ENCODE measurements around the gene PDE4A. TPM values are rescaled to one million over a fixed set of nuclear protein-coding genes. Genes with fewer than 3 reads are reported as not detected.

PDE4A gene
- total and polyA plus RNA-seq, 8 donors = 2.3 to 30.7 (median 10.0) TPM

- intact Hi-C loops (cut with DNase I; ENCODE audit: low total_unique reads) = no loop called here
- Histone ChIP-seq H3K36me3 (no peaks in the 10 kb centered on the region), H3K4me1 (peaks cover 37 to 66% (median 51%) of the 10 kb centered on the region in 4 donors), H3K9me3 (peaks cover 0 to 8% (median 3%) of the 10 kb centered on the region in 4 donors), H3K4me3 (peak overlapping the region in 2 of 4 donors; percentile 22 to 38), H3K27me3 (peaks cover 31 to 82% (median 76%) of the 10 kb centered on the region in 3 donors), H3K27ac (no peak overlapping the region)
- DNase-seq = peak in 1 of 2 donors; percentile 47
- TF ChIP-seq, protein P1, sequence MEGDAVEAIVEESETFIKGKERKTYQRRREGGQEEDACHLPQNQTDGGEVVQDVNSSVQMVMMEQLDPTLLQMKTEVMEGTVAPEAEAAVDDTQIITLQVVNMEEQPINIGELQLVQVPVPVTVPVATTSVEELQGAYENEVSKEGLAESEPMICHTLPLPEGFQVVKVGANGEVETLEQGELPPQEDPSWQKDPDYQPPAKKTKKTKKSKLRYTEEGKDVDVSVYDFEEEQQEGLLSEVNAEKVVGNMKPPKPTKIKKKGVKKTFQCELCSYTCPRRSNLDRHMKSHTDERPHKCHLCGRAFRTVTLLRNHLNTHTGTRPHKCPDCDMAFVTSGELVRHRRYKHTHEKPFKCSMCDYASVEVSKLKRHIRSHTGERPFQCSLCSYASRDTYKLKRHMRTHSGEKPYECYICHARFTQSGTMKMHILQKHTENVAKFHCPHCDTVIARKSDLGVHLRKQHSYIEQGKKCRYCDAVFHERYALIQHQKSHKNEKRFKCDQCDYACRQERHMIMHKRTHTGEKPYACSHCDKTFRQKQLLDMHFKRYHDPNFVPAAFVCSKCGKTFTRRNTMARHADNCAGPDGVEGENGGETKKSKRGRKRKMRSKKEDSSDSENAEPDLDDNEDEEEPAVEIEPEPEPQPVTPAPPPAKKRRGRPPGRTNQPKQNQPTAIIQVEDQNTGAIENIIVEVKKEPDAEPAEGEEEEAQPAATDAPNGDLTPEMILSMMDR (IDR thresholded peaks at IDR 0.05) = no peak
- TF ChIP-seq POLR2AphosphoS5 (IDR thresholded peaks at IDR 0.05) (no peak), POLR2A (IDR thresholded peaks at IDR 0.05) (no peak), EP300 (IDR thresholded peaks at IDR 0.05) (no peak)
- 2 to 3% (median 2%) methylated on average over 24 to 32 of the region's 32 CpGs for WGBS, 5 donors
These were observed 1.7 kb upstream of the PDE4A start for GRCh38 chr19:10418485-10419199.

- 0 to 4% (median 1%) methylated on average over 9 to 40 of the region's 40 CpGs for WGBS, 5 donors
- Histone ChIP-seq H3K36me3 (no peaks in the 10 kb centered on the region), H3K9me3 (peaks cover 0 to 6% (median 2%) of the 10 kb centered on the region in 4 donors), H3K27ac (no peak overlapping the region), H3K4me1 (peaks cover 42 to 72% (median 57%) of the 10 kb centered on the region in 4 donors), H3K4me3 (peak overlapping the region in 3 of 4 donors; percentile 12 to 38 (median 22)), H3K27me3 (peaks cover 35 to 87% (median 80%) of the 10 kb centered on the region in 3 donors)
- DNase-seq = peak in 1 of 2 donors; percentile 50
- TF ChIP-seq, protein P1 (IDR thresholded peaks at IDR 0.05) = no peak
- no peak for TF ChIP-seq POLR2A (IDR thresholded peaks at IDR 0.05)
- no peak for TF ChIP-seq EP300 (IDR thresholded peaks at IDR 0.05)
- TF ChIP-seq POLR2AphosphoS5 (IDR thresholded peaks at IDR 0.05) = no peak
- intact Hi-C loops (cut with DNase I; ENCODE audit: low total_unique reads) = no loop called here
These were observed 1.1 kb upstream of the PDE4A start for GRCh38 chr19:10419200-10419645.

DNA sequence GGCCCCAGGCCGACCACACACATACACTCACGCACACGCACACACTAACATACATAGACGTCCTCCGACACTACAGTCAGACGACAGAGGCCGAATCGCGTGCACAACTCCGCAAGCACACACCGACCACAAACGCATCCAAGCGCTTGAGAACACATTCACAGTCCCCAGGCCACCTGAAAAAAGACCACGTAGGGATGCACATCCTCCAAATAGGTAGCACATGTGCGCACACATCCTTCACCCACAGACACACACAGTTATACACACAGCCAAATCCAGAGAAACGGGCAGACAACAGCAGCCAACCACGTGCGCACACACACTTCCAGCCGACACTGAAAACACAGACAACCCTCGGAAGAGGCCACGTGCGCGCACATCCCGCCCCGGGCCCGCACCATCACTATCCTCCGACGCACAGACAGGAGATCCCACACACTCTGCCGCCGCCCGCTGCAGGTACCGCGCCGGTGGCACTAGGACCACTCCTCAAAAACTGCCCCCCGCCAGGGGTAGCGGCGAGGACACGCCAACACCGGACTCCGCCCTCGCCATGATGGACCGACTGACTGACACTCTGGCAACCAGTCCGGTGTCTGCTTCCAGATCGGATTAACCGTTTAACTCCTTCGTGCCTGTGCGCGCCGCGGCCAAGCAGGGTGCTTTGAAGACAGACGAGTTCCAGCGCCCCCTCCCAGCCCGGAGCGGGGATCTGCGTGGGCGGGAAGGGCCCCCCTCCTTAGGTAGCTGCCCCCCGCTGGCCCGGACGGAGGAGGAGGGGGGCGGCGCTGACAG lies 493 bp upstream of the PDE4A start:
- H3K4me3 ChIP-seq = peak overlapping the region in 3 of 4 donors; percentile 12 to 38 (median 31)
- no peak overlapping the region for H3K27ac ChIP-seq
- TF ChIP-seq EP300 (IDR thresholded peaks at IDR 0.05) (no peak), POLR2A (IDR thresholded peaks at IDR 0.05) (no peak), POLR2AphosphoS5 (IDR thresholded peaks at IDR 0.05) (no peak)
- TF ChIP-seq, protein P1 (IDR thresholded peaks at IDR 0.05) = no peak
- WGBS, 5 donors = 0 to 1% (median 1%) methylated on average over 21 to 59 of the region's 61 CpGs
- peaks cover 46 to 78% (median 63%) of the 10 kb centered on the region in 4 donors for H3K4me1 ChIP-seq
- DNase-seq = peak in 1 of 2 donors; percentile 67
- intact Hi-C loops (cut with DNase I; ENCODE audit: low total_unique reads) = no loop called here
- H3K27me3 ChIP-seq = peaks cover 35 to 94% (median 84%) of the 10 kb centered on the region in 3 donors
- no peaks in the 10 kb centered on the region for H3K36me3 ChIP-seq
- H3K9me3 ChIP-seq = no peaks in the 10 kb centered on the region
